Kidney (tissue), 14 donors: ENCODE results near the gene CNNM2. TPM values are rescaled to one million over a fixed set of nuclear protein-coding genes. Genes with fewer than 3 reads are reported as not detected.

Experiments used
- DNase-seq, 5 donors: peaks; one replicate each; pipeline ENCODE4 v3.0.0-alpha.2; 2013 to 2020
- FAIRE-seq: peaks from 2 replicates; lab custom pipeline; 2012; peaks lifted over from hg19 to GRCh38; lab: Jason Lieb, UNC
- H3K27ac ChIP-seq, 2 donors: one replicate each; pipeline ENCODE4 v1.7.0; 2013; ENCODE audit warnings: low read depth in 2 of 2, low read length in 2 of 2, inconsistent platforms in 1 of 2
- H3K27me3 ChIP-seq: one replicate; pipeline ENCODE4 v1.7.1; 2013; ENCODE audit warnings: low read length, inconsistent platforms; ENCODE audit not compliant: control insufficient read depth, insufficient read depth
- H3K36me3 ChIP-seq, 3 donors: one replicate each; pipeline versions ENCODE4 v1.7.0 to v1.7.1; 2013; ENCODE audit warnings: low read length in 3 of 3, control low read depth in 1 of 3, inconsistent platforms in 1 of 3; ENCODE audit not compliant: insufficient read depth in 3 of 3, control insufficient read depth in 2 of 3
- H3K4me1 ChIP-seq, 3 donors: one replicate each; pipeline versions ENCODE4 v1.7.0 to v1.7.1; 2013; ENCODE audit warnings: low read length in 3 of 3, inconsistent platforms in 1 of 3, low read depth in 1 of 3; ENCODE audit not compliant: control insufficient read depth in 2 of 3, insufficient read depth in 2 of 3
- H3K4me3 ChIP-seq, 3 donors: one replicate each; pipeline versions ENCODE4 v1.7.0 to v1.8.1; 2013; ENCODE audit warnings: low read length in 3 of 3, control low read depth in 1 of 3, inconsistent platforms in 1 of 3
- H3K9ac ChIP-seq, 3 donors: one replicate each; pipeline versions ENCODE4 v1.7.0 to v1.7.1; 2013; ENCODE audit warnings: low read length in 3 of 3, control low read depth in 1 of 3, inconsistent platforms in 1 of 3
- H3K9me3 ChIP-seq, 3 donors: one replicate each; pipeline versions ENCODE4 v1.7.0 to v1.7.1; 2013; ENCODE audit warnings: low read length in 3 of 3, control low read depth in 1 of 3, inconsistent platforms in 1 of 3; ENCODE audit not compliant: control insufficient read depth in 2 of 3, insufficient read depth in 1 of 3
- CTCF ChIP-seq: IDR thresholded peaks from 3 replicates; pipeline ENCODE4 v1.5.1; 2012; ENCODE audit warnings: mild to moderate bottlenecking, moderate library complexity, borderline replicate concordance; ENCODE audit not compliant: insufficient read depth; ENCODE audit errors: extremely low read depth
- intact Hi-C: fragments of 100-400 bp; cut with DNase I; formaldehyde crosslinking; loops from one replicate; pipeline ENCODE4 v1.11.1; 2022
- polyA plus RNA-seq: library from polyadenylated mRNA; stranded (reverse); fragments of 350-450 nt; fragmentation: Illumina TruSeq; extraction: RNeasy Lipid Tissue Mini Kit (QIAGEN cat#74804); gene quantifications from one replicate; pipeline ENCODE4 v1.2.3, GENCODE V29; 2014; ENCODE audit warnings: low read depth, low replicate concordance; ENCODE audit not compliant: insufficient read depth
- total RNA-seq: library from RNA; stranded (reverse); fragmentation: NEBNext Ultra II Directional; extraction: Animal tissue kit (Norgen Biotek cat#: 25700); gene quantifications from one replicate; pipeline ENCODE4 v1.2.1, GENCODE V29; 2021
- donor health status: control.
- donor health status: control.
- donor health status: control.
- donor health status: control.
- donor health status: control.
- donor health status: DM: yes; HTN: yes; CAD: no.
- donor health status: Normal renal cell carcinoma (clear cell type).

CNNM2 gene
- total and polyA plus RNA-seq, 2 donors from 2014 or later, result 10.9 to 11.8 TPM

GRCh38 chr10:102985811-102986210 is 67.7 kb downstream of the CNNM2 start:
- FAIRE-seq (no peak), DNase-seq (no peak)
- Histone ChIP-seq H3K27me3 (no peaks in the 10 kb centered on the region), H3K27ac (no peak overlapping the region), H3K9me3 (no peaks in the 10 kb centered on the region), H3K4me3 (no peak overlapping the region), H3K4me1 (peaks cover 0 to 2% (median 0%) of the 10 kb centered on the region in 3 donors), H3K36me3 (no peaks in the 10 kb centered on the region), H3K9ac (no peak overlapping the region)
- intact Hi-C loops, result no loop called here
- TF ChIP-seq CTCF, result no peak

GRCh38 chr10:102988404-102989314 is 70.6 kb downstream of the CNNM2 start:
- DNase-seq, result peak in 2 of 5 donors; percentile 38 to 58
- FAIRE-seq, result no peak
- Histone ChIP-seq H3K4me3 (no peak overlapping the region), H3K36me3 (no peaks in the 10 kb centered on the region), H3K4me1 (peaks cover 0 to 3% (median 3%) of the 10 kb centered on the region in 3 donors), H3K9me3 (no peaks in the 10 kb centered on the region), H3K9ac (no peak overlapping the region), H3K27ac (no peak overlapping the region), H3K27me3 (no peaks in the 10 kb centered on the region)
- TF ChIP-seq CTCF, result no peak
- intact Hi-C loops, result no loop called here

- FAIRE-seq (no peak), DNase-seq (no peak)
- Histone ChIP-seq H3K36me3 (no peaks in the 10 kb centered on the region), H3K9me3 (no peaks in the 10 kb centered on the region), H3K27ac (no peak overlapping the region), H3K4me3 (no peak overlapping the region), H3K9ac (no peak overlapping the region), H3K4me1 (peaks cover 0 to 4% (median 3%) of the 10 kb centered on the region in 3 donors), H3K27me3 (no peaks in the 10 kb centered on the region)
- intact Hi-C loops, result no loop called here
- no peak for TF ChIP-seq CTCF
Measured at GRCh38 chr10:102994531-102995295, 76.6 kb downstream of the CNNM2 start.
